PC-3 (cell line): ENCODE data around the gene AVPI1. TPM values are rescaled to one million over a fixed set of nuclear protein-coding genes. Genes with fewer than 3 reads are reported as not detected.

Experiments used
- ATAC-seq: fragments of 200-7000 bp; cut with Tn5 transposase; 2 replicates; pipeline ENCODE4 v1.9.1; 2020; ENCODE audit warnings: mild to moderate bottlenecking, moderate library complexity
- BruUV-seq: library from RNA; stranded (reverse); fragments of 400-500 nt; replicated peaks from 2 replicates; lab custom pipeline; 2021; lab: Mats Ljungman, UMichigan
- CTCF ChIA-PET: fragments of 300-600 bp; sonication (Branson Sonifier 250); formaldehyde crosslinking; loops from one replicate; lab custom pipeline; 2022; ENCODE audit warnings: antibody characterized with exemption; lab: Charles Lee
- POLR2A ChIA-PET: fragments of 300-600 bp; sonication (Branson Sonifier 250); formaldehyde crosslinking; loops from one replicate; lab custom pipeline; 2022; ENCODE audit warnings: antibody characterized with exemption; ENCODE audit not compliant: unreplicated experiment; lab: Charles Lee
- DNase-seq: peaks from one replicate; pipeline ENCODE4 v3.0.0-alpha.2; 2015
- H2AFZ ChIP-seq: fragments of 300-600 bp; sonication (generic); 2 replicates; pipeline ENCODE4 v1.6.0; 2016; ENCODE audit warnings: antibody characterized with exemption, low read length
- H3F3A ChIP-seq: fragments of 300-600 bp; sonication (generic); one replicate; pipeline ENCODE4 v1.6.0; 2017; ENCODE audit warnings: antibody characterized with exemption, low read length, control low read depth, mild to moderate bottlenecking; ENCODE audit not compliant: unreplicated experiment
- H3K27ac ChIP-seq: fragments of 300-600 bp; sonication (generic); 2 replicates; pipeline ENCODE4 v1.5.1; 2016; ENCODE audit warnings: mild to moderate bottlenecking, low read length
- H3K27me3 ChIP-seq: fragments of 300-600 bp; sonication (generic); 2 replicates; pipeline ENCODE4 v1.6.1; 2016; ENCODE audit warnings: low read length, mixed read lengths
- H3K36me3 ChIP-seq: fragments of 300-600 bp; sonication (generic); 2 replicates; pipeline ENCODE4 v1.6.1; 2016; ENCODE audit warnings: low read depth, mixed run types, low read length, mixed read lengths
- H3K4me1 ChIP-seq: fragments of 300-600 bp; sonication (generic); 2 replicates; pipeline ENCODE4 v1.5.1; 2016; ENCODE audit warnings: low read length; ENCODE audit not compliant: insufficient read depth
- H3K4me2 ChIP-seq: fragments of 300-600 bp; sonication (generic); 2 replicates; pipeline ENCODE4 v1.6.0; 2016; ENCODE audit warnings: low read length
- H3K4me3 ChIP-seq: fragments of 300-600 bp; sonication (generic); 2 replicates; pipeline ENCODE4 v1.5.1; 2016; ENCODE audit warnings: mild to moderate bottlenecking, low read length, mixed read lengths
- H3K79me2 ChIP-seq: fragments of 300-600 bp; sonication (generic); 2 replicates; pipeline ENCODE4 v1.6.1; 2017; ENCODE audit warnings: low read length, mixed read lengths
- H3K9ac ChIP-seq: fragments of 300-600 bp; sonication (generic); 2 replicates; pipeline ENCODE4 v1.6.0; 2016; ENCODE audit warnings: mild to moderate bottlenecking, low read length
- H3K9me2 ChIP-seq: fragments of 300-600 bp; sonication (generic); replicated peaks from 2 replicates; pipeline ENCODE4 v1.6.1; 2016; ENCODE audit warnings: mixed run types, low read length, mixed read lengths
- H3K9me3 ChIP-seq: fragments of 300-600 bp; sonication (generic); 2 replicates; pipeline ENCODE4 v1.6.1; 2016; ENCODE audit warnings: low read length, mixed read lengths
- H4K20me1 ChIP-seq: fragments of 300-600 bp; sonication (generic); 2 replicates; pipeline ENCODE4 v1.6.1; 2016; ENCODE audit warnings: low read length, mixed read lengths
- CTCF ChIP-seq: fragments of 300-600 bp; sonication (generic); conservative IDR thresholded peaks from 2 replicates; pipeline ENCODE4 v1.5.1; 2017; ENCODE audit warnings: antibody characterized with exemption, low read depth, mild to moderate bottlenecking, low read length
- EZH2 ChIP-seq: fragments of 300-600 bp; sonication (generic); IDR thresholded peaks from one replicate; pipeline ENCODE4 v1.6.1; 2017; ENCODE audit warnings: antibody characterized with exemption, mild to moderate bottlenecking, low read length; ENCODE audit not compliant: unreplicated experiment
- EZH2phosphoT487 ChIP-seq: fragments of 300-600 bp; sonication (generic); IDR thresholded peaks from 2 replicates; pipeline ENCODE4 v1.6.1; 2018; ENCODE audit warnings: mild to moderate bottlenecking, antibody characterized with exemption, low read length, borderline replicate concordance
- intact Hi-C: fragments of 100-400 bp; cut with micrococcal nuclease; formaldehyde crosslinking; loops from 2 replicates; pipeline ENCODE4 v1.9.0; 2023
- total RNA-seq: library from RNA; depleted of rRNA; stranded (reverse); fragments of >200 nt; gene quantifications from 2 replicates; pipeline ENCODE4 v1.2.3, GENCODE V29; 2014

Gene AVPI1
- total RNA-seq, 1 experiment from 2014 or later = 44.5 TPM

GRCh38 chr10:97707134-97707861 is 20.3 kb upstream of the AVPI1 start:
- ATAC-seq (no peak), DNase-seq (no peak)
- Histone ChIP-seq H3K4me3 (no peak overlapping the region), H3K4me2 (no peak overlapping the region), H4K20me1 (no peaks in the 10 kb centered on the region), H3K27me3 (no peaks in the 10 kb centered on the region), H3K36me3 (no peaks in the 10 kb centered on the region), H3K4me1 (no peaks in the 10 kb centered on the region), H3K9ac (no peak overlapping the region), H3F3A (no peaks in the 10 kb centered on the region), H3K79me2 (no peaks in the 10 kb centered on the region), H2AFZ (no peak overlapping the region), H3K9me2 (no peaks in the 10 kb centered on the region), H3K9me3 (no peaks in the 10 kb centered on the region), H3K27ac (no peak overlapping the region)
- intact Hi-C loops = no loop called here
- POLR2A ChIA-PET = no interaction called here
- no TSS peak for BruUV-seq
- CTCF ChIA-PET = no interaction called here
- no peak for TF ChIP-seq EZH2
- TF ChIP-seq CTCF = no peak
- TF ChIP-seq EZH2phosphoT487 = no peak

DNA sequence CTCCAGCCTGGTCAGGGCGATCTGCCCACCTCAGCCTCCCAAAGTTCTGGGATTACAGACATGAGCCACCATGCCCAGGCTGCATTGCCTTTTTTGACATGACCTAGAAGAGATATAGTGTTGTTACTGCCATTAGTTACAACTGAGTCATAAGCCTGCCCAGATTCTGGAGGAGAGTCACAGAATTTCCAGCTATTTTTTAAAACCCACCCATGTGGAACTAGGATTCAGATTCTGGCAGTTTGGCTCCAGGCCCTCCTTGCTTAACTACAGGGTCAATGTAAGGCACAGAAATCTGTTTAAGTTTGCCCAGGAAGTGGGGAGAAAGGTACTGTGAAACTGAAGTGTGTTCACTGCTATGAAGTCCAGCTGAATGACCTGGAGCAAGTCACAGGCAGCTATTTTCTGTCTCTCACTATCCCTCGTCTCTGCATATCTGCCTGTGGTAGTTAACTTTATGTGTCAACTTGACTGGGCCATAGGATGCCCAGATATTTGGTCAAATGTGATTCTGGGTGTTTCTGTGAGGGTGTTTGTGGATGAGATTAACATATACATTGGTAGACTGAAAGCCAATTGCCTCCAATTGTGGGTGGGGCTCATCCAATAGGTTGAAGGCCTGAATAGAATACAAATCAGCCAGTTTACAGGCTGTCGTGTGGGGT is 18.1 kb upstream of the AVPI1 start:
- CTCF ChIA-PET = no interaction called here
- no peak overlapping the region for H3K4me2 ChIP-seq

More for the DNA sequence above, 18.1 kb upstream of the AVPI1 start:
- no peaks in the 10 kb centered on the region for H4K20me1 ChIP-seq
- POLR2A ChIA-PET = no interaction called here
- H3K79me2 ChIP-seq = no peaks in the 10 kb centered on the region
- no peaks in the 10 kb centered on the region for H3K27me3 ChIP-seq
- no TSS peak for BruUV-seq
- no peak overlapping the region for H3K9ac ChIP-seq
- H3K27ac ChIP-seq = no peak overlapping the region
- no peak overlapping the region for H3K4me3 ChIP-seq
- H2AFZ ChIP-seq = no peak overlapping the region
- H3K9me2 ChIP-seq = no peaks in the 10 kb centered on the region
- DNase-seq = no peak
- no peaks in the 10 kb centered on the region for H3F3A ChIP-seq
- no peak for TF ChIP-seq CTCF
- TF ChIP-seq EZH2phosphoT487 = no peak
- TF ChIP-seq EZH2 = no peak
- H3K4me1 ChIP-seq = no peaks in the 10 kb centered on the region
- no peak for ATAC-seq
- no peaks in the 10 kb centered on the region for H3K36me3 ChIP-seq
- intact Hi-C loops = no loop called here
- no peaks in the 10 kb centered on the region for H3K9me3 ChIP-seq
